PC-3 (cell line): ENCODE measurements around the gene SPHK2. TPM values are rescaled to one million over a fixed set of nuclear protein-coding genes. Genes with fewer than 3 reads are reported as not detected.

Source experiments
- ATAC-seq: fragments of 200-7000 bp; cut with Tn5 transposase; 2 replicates; pipeline ENCODE4 v1.9.1; 2020; ENCODE audit warnings: mild to moderate bottlenecking, moderate library complexity
- BruUV-seq: library from RNA; stranded (reverse); fragments of 400-500 nt; replicated peaks from 2 replicates; lab custom pipeline; 2021; lab: Mats Ljungman, UMichigan
- CTCF ChIA-PET: fragments of 300-600 bp; sonication (Branson Sonifier 250); formaldehyde crosslinking; loops from one replicate; lab custom pipeline; 2022; ENCODE audit warnings: antibody characterized with exemption; lab: Charles Lee
- POLR2A ChIA-PET: fragments of 300-600 bp; sonication (Branson Sonifier 250); formaldehyde crosslinking; loops from one replicate; lab custom pipeline; 2022; ENCODE audit warnings: antibody characterized with exemption; ENCODE audit not compliant: unreplicated experiment; lab: Charles Lee
- DNase-seq: peaks from one replicate; pipeline ENCODE4 v3.0.0-alpha.2; 2015
- H2AFZ ChIP-seq: fragments of 300-600 bp; sonication (generic); 2 replicates; pipeline ENCODE4 v1.6.0; 2016; ENCODE audit warnings: antibody characterized with exemption, low read length
- H3F3A ChIP-seq: fragments of 300-600 bp; sonication (generic); one replicate; pipeline ENCODE4 v1.6.0; 2017; ENCODE audit warnings: antibody characterized with exemption, low read length, control low read depth, mild to moderate bottlenecking; ENCODE audit not compliant: unreplicated experiment
- H3K27ac ChIP-seq: fragments of 300-600 bp; sonication (generic); 2 replicates; pipeline ENCODE4 v1.5.1; 2016; ENCODE audit warnings: mild to moderate bottlenecking, low read length
- H3K27me3 ChIP-seq: fragments of 300-600 bp; sonication (generic); 2 replicates; pipeline ENCODE4 v1.6.1; 2016; ENCODE audit warnings: low read length, mixed read lengths
- H3K36me3 ChIP-seq: fragments of 300-600 bp; sonication (generic); 2 replicates; pipeline ENCODE4 v1.6.1; 2016; ENCODE audit warnings: low read depth, mixed run types, low read length, mixed read lengths
- H3K4me1 ChIP-seq: fragments of 300-600 bp; sonication (generic); 2 replicates; pipeline ENCODE4 v1.5.1; 2016; ENCODE audit warnings: low read length; ENCODE audit not compliant: insufficient read depth
- H3K4me2 ChIP-seq: fragments of 300-600 bp; sonication (generic); 2 replicates; pipeline ENCODE4 v1.6.0; 2016; ENCODE audit warnings: low read length
- H3K4me3 ChIP-seq: fragments of 300-600 bp; sonication (generic); 2 replicates; pipeline ENCODE4 v1.5.1; 2016; ENCODE audit warnings: mild to moderate bottlenecking, low read length, mixed read lengths
- H3K79me2 ChIP-seq: fragments of 300-600 bp; sonication (generic); 2 replicates; pipeline ENCODE4 v1.6.1; 2017; ENCODE audit warnings: low read length, mixed read lengths
- H3K9ac ChIP-seq: fragments of 300-600 bp; sonication (generic); 2 replicates; pipeline ENCODE4 v1.6.0; 2016; ENCODE audit warnings: mild to moderate bottlenecking, low read length
- H3K9me2 ChIP-seq: fragments of 300-600 bp; sonication (generic); replicated peaks from 2 replicates; pipeline ENCODE4 v1.6.1; 2016; ENCODE audit warnings: mixed run types, low read length, mixed read lengths
- H3K9me3 ChIP-seq: fragments of 300-600 bp; sonication (generic); 2 replicates; pipeline ENCODE4 v1.6.1; 2016; ENCODE audit warnings: low read length, mixed read lengths
- H4K20me1 ChIP-seq: fragments of 300-600 bp; sonication (generic); 2 replicates; pipeline ENCODE4 v1.6.1; 2016; ENCODE audit warnings: low read length, mixed read lengths
- EZH2 ChIP-seq: fragments of 300-600 bp; sonication (generic); IDR thresholded peaks from one replicate; pipeline ENCODE4 v1.6.1; 2017; ENCODE audit warnings: antibody characterized with exemption, mild to moderate bottlenecking, low read length; ENCODE audit not compliant: unreplicated experiment
- EZH2phosphoT487 ChIP-seq: fragments of 300-600 bp; sonication (generic); IDR thresholded peaks from 2 replicates; pipeline ENCODE4 v1.6.1; 2018; ENCODE audit warnings: mild to moderate bottlenecking, antibody characterized with exemption, low read length, borderline replicate concordance
- intact Hi-C: fragments of 100-400 bp; cut with micrococcal nuclease; formaldehyde crosslinking; loops from 2 replicates; pipeline ENCODE4 v1.9.0; 2023
- total RNA-seq: library from RNA; depleted of rRNA; stranded (reverse); fragments of >200 nt; gene quantifications from 2 replicates; pipeline ENCODE4 v1.2.3, GENCODE V29; 2014
- TF ChIP-seq, protein P1 (sequence below): fragments of 300-600 bp; sonication (generic); conservative IDR thresholded peaks from 2 replicates; pipeline ENCODE4 v1.5.1; 2017; ENCODE audit warnings: antibody characterized with exemption, low read depth, mild to moderate bottlenecking, low read length

SPHK2 gene
- total RNA-seq, 1 experiment from 2014 or later = 8.5 TPM

DNA sequence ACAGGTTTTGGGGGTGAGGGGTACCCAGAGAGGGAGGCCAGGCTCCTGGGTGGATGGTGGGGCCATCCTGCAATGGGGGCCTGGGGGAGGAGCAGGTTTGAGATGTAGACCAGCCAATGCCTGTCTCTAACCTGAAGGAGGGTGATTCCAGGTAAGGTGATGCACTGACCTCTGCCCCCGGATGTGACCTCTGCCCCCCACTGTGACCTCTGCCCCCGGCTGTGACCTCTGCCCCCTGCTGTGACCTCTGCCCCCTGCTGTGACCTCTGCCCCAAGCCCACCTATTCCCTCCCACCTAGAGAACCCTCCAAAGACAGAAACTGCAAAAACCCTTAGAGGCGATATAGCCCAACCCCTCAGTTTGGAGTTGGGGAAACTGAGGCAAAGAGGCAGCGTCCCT is 23.1 kb upstream of the SPHK2 start:
- Histone ChIP-seq H3K9me3 (no peaks in the 10 kb centered on the region), H3K4me1 (no peaks in the 10 kb centered on the region), H3K79me2 (no peaks in the 10 kb centered on the region), H3K27me3 (no peaks in the 10 kb centered on the region), H2AFZ (no peak overlapping the region), H3F3A (no peaks in the 10 kb centered on the region), H3K9ac (no peak overlapping the region), H3K9me2 (no peaks in the 10 kb centered on the region), H3K4me3 (no peak overlapping the region), H3K36me3 (no peaks in the 10 kb centered on the region), H3K4me2 (no peak overlapping the region), H4K20me1 (no peaks in the 10 kb centered on the region), H3K27ac (no peak overlapping the region)
- CTCF ChIA-PET = no interaction called here
- BruUV-seq = no TSS peak
- POLR2A ChIA-PET = no interaction called here
- ATAC-seq = no peak
- intact Hi-C loops = no loop called here
- TF ChIP-seq EZH2phosphoT487 (no peak), EZH2 (no peak)
- TF ChIP-seq, protein P1, sequence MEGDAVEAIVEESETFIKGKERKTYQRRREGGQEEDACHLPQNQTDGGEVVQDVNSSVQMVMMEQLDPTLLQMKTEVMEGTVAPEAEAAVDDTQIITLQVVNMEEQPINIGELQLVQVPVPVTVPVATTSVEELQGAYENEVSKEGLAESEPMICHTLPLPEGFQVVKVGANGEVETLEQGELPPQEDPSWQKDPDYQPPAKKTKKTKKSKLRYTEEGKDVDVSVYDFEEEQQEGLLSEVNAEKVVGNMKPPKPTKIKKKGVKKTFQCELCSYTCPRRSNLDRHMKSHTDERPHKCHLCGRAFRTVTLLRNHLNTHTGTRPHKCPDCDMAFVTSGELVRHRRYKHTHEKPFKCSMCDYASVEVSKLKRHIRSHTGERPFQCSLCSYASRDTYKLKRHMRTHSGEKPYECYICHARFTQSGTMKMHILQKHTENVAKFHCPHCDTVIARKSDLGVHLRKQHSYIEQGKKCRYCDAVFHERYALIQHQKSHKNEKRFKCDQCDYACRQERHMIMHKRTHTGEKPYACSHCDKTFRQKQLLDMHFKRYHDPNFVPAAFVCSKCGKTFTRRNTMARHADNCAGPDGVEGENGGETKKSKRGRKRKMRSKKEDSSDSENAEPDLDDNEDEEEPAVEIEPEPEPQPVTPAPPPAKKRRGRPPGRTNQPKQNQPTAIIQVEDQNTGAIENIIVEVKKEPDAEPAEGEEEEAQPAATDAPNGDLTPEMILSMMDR = no peak
- no peak for DNase-seq

DNA sequence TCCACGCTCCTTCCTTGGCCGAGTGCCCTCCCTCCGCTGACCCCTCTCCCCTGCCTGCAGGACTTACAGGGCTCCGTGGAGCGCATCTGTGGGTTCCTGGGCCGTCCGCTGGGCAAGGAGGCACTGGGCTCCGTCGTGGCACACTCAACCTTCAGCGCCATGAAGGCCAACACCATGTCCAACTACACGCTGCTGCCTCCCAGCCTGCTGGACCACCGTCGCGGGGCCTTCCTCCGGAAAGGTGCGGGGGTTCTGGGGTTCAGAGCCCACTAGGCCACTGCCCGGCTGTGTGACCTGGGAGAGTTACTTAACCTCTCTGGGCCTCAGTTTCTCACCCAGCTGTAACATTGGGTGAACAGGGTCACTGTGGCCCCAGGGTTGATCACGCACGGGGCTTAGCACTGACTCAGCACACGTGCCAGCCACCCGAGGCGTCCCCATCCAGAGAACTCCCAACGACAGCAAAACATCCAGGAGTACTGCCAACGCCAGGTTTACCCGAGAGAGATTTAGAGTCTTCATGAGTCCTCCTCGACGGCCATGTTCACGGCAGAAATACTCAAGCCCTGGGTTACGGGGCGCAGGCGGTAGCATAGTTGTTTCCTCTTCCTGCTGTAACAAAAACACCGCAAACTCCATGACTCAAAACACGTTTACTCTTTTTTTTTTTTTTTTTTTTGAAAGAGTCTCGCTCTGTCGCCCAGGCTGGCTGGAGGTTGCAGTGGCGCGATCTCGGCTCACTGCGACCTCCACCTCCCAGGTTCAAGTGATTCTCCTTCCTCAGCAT is 22.4 kb upstream of the SPHK2 start:
- ATAC-seq (no peak), DNase-seq (no peak)
- Histone ChIP-seq H3K9ac (no peak overlapping the region), H3K36me3 (no peaks in the 10 kb centered on the region), H3K4me1 (no peaks in the 10 kb centered on the region), H3K27me3 (no peaks in the 10 kb centered on the region), H3K4me2 (no peak overlapping the region), H3F3A (no peaks in the 10 kb centered on the region), H2AFZ (no peak overlapping the region), H3K9me3 (no peaks in the 10 kb centered on the region), H3K4me3 (no peak overlapping the region), H3K9me2 (no peaks in the 10 kb centered on the region), H3K79me2 (no peaks in the 10 kb centered on the region), H3K27ac (no peak overlapping the region), H4K20me1 (no peaks in the 10 kb centered on the region)
- CTCF ChIA-PET = no interaction called here
- POLR2A ChIA-PET = no interaction called here
- intact Hi-C loops = no loop called here
- no TSS peak for BruUV-seq
- TF ChIP-seq, protein P1 = no peak
- TF ChIP-seq EZH2 (no peak), EZH2phosphoT487 (no peak)

DNA sequence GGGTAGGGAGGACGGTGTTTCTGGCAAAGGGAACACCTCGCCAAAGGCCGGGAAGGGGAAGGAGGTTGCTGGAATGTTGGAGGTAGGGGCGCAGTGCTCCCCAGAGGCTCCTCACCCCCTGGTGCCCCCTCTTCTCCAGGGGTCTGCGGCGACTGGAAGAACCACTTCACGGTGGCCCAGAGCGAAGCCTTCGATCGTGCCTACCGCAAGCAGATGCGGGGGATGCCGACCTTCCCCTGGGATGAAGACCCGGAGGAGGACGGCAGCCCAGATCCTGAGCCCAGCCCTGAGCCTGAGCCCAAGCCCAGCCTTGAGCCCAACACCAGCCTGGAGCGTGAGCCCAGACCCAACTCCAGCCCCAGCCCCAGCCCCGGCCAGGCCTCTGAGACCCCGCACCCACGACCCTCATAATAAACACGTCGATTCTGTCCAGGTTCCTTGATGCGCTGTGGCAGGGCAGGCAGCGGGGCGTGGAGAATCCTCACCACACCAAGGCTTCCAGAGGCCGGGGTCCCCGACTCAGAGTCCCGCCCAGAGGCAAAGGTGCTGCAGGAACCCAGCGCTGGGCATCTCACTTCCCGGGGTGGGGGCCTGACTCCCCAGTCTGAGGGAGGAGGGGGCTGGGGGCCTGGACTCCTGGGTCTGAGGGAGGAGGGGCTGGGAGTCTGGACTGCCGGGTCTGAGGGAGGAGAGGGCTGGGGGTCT is 20.2 kb upstream of the SPHK2 start:
- Histone ChIP-seq H3K4me1 (no peaks in the 10 kb centered on the region), H3F3A (no peaks in the 10 kb centered on the region), H3K9me2 (no peaks in the 10 kb centered on the region), H3K9me3 (no peaks in the 10 kb centered on the region), H3K27me3 (no peaks in the 10 kb centered on the region), H4K20me1 (no peaks in the 10 kb centered on the region), H3K27ac (no peak overlapping the region), H3K4me2 (no peak overlapping the region), H3K79me2 (no peaks in the 10 kb centered on the region), H2AFZ (no peak overlapping the region), H3K4me3 (no peak overlapping the region), H3K9ac (no peak overlapping the region), H3K36me3 (no peaks in the 10 kb centered on the region)
- intact Hi-C loops = no loop called here
- ATAC-seq (no peak), DNase-seq (no peak)
- CTCF ChIA-PET = no interaction called here
- no peak for TF ChIP-seq EZH2
- TF ChIP-seq, protein P1 = no peak
- no peak for TF ChIP-seq EZH2phosphoT487
- no TSS peak for BruUV-seq
- POLR2A ChIA-PET = no interaction called here
